SK-N-SH treated with all-trans-retinoic acid at 6 μM for 48 hours (cell line): ENCODE measurements around the gene CLK4.

Source experiments
- ATAC-seq: fragments of 200-7000 bp; cut with Tn5 transposase; 3 replicates; pipeline ENCODE4 v1.9.1; 2020; ENCODE audit warnings: mild to moderate bottlenecking, moderate library complexity
- ARNTL ChIP-seq: fragments of 450-650 bp; formaldehyde crosslinking; IDR thresholded peaks from 2 replicates; pipeline ENCODE4 v1.5.0; 2020; ENCODE audit warnings: low read depth, mild to moderate bottlenecking, moderate library complexity, borderline replicate concordance
- BACH2 ChIP-seq: fragments of 250-450 bp; sonication (Bioruptor Pico); IDR thresholded peaks from 2 replicates; pipeline ENCODE4 v1.9.0; 2021; ENCODE audit warnings: mild to moderate bottlenecking, borderline replicate concordance
- CSDC2 ChIP-seq: fragments of 250-450 bp; sonication (Bioruptor Pico); IDR thresholded peaks from 2 replicates; pipeline ENCODE4 v1.5.0; 2020; ENCODE audit warnings: mild to moderate bottlenecking, moderate library complexity
- ESRRG ChIP-seq: fragments of 250-450 bp; sonication (Bioruptor Pico); IDR thresholded peaks from 2 replicates; pipeline ENCODE4 v1.6.1; 2021; ENCODE audit warnings: mild to moderate bottlenecking
- GLIS3 ChIP-seq: fragments of 250-450 bp; sonication (Bioruptor Pico); IDR thresholded peaks from 2 replicates; pipeline ENCODE4 v1.5.0; 2020; ENCODE audit warnings: mild to moderate bottlenecking, moderate library complexity
- ISL1 ChIP-seq: fragments of 250-450 bp; sonication (Bioruptor Pico); IDR thresholded peaks from 2 replicates; pipeline ENCODE4 v2.1.2; 2022; ENCODE audit warnings: mild to moderate bottlenecking, moderate library complexity
- OSR1 ChIP-seq: fragments of 250-450 bp; sonication (Bioruptor Pico); IDR thresholded peaks from 2 replicates; pipeline ENCODE4 v1.8.0; 2022; ENCODE audit warnings: moderate library complexity, mild to moderate bottlenecking, inconsistent platforms
- PATZ1 ChIP-seq: fragments of 250-450 bp; sonication (Bioruptor Pico); IDR thresholded peaks from 2 replicates; pipeline ENCODE4 v1.8.0; 2020; ENCODE audit warnings: mild to moderate bottlenecking, moderate library complexity, borderline replicate concordance
- POU6F1 ChIP-seq: fragments of 250-450 bp; sonication (Bioruptor Pico); IDR thresholded peaks from 2 replicates; pipeline ENCODE4 v1.8.0; 2021; ENCODE audit warnings: low read depth, mild to moderate bottlenecking, moderate library complexity, borderline replicate concordance
- PPARA ChIP-seq: fragments of 250-450 bp; sonication (Bioruptor Pico); IDR thresholded peaks from 2 replicates; pipeline ENCODE4 v1.5.0; 2020; ENCODE audit warnings: mild to moderate bottlenecking, borderline replicate concordance
- RARB ChIP-seq: fragments of 250-450 bp; sonication (Bioruptor Pico); IDR thresholded peaks from 2 replicates; pipeline ENCODE4 v1.8.0; 2021; ENCODE audit warnings: mild to moderate bottlenecking, moderate library complexity
- SNAI2 ChIP-seq: fragments of 250-450 bp; sonication (Bioruptor Pico); IDR thresholded peaks from 2 replicates; pipeline ENCODE4 v1.5.0; 2020; ENCODE audit warnings: mild to moderate bottlenecking, moderate library complexity
- TCF4 ChIP-seq: fragments of 250-450 bp; sonication (Bioruptor Pico); IDR thresholded peaks from 2 replicates; pipeline ENCODE4 v1.8.0; 2021; ENCODE audit warnings: mild to moderate bottlenecking, moderate library complexity, borderline replicate concordance
- TOX ChIP-seq: fragments of 250-450 bp; sonication (Bioruptor Pico); IDR thresholded peaks from 2 replicates; pipeline ENCODE4 v1.8.0; 2021; ENCODE audit warnings: mild to moderate bottlenecking, moderate library complexity, borderline replicate concordance
- TSHZ2 ChIP-seq: fragments of 250-450 bp; sonication (Bioruptor Pico); IDR thresholded peaks from 2 replicates; pipeline ENCODE4 v1.5.0; 2020; ENCODE audit warnings: mild to moderate bottlenecking, moderate library complexity
- ZC3H10 ChIP-seq: fragments of 250-450 bp; sonication (Bioruptor Pico); IDR thresholded peaks from 2 replicates; pipeline ENCODE4 v1.5.1; 2021; ENCODE audit warnings: mild to moderate bottlenecking, moderate library complexity
- ZFP3 ChIP-seq: fragments of 250-450 bp; sonication (Bioruptor Pico); IDR thresholded peaks from 2 replicates; pipeline ENCODE4 v1.5.0; 2020; ENCODE audit warnings: mild to moderate bottlenecking, moderate library complexity
- ZFP30 ChIP-seq: fragments of 450-650 bp; formaldehyde crosslinking; IDR thresholded peaks from 2 replicates; pipeline ENCODE4 v1.5.0; 2022; ENCODE audit warnings: mild to moderate bottlenecking, moderate library complexity
- ZNF70 ChIP-seq: fragments of 450-650 bp; formaldehyde crosslinking; IDR thresholded peaks from 2 replicates; pipeline ENCODE4 v1.5.0; 2020; ENCODE audit warnings: mild to moderate bottlenecking, moderate library complexity
- ZNF8 ChIP-seq: fragments of 450-650 bp; formaldehyde crosslinking; IDR thresholded peaks from 2 replicates; pipeline ENCODE4 v1.5.0; 2020; ENCODE audit warnings: mild to moderate bottlenecking, moderate library complexity
- TF ChIP-seq, protein P1 (sequence below): fragments of 250-450 bp; sonication (Bioruptor Pico); IDR thresholded peaks from 2 replicates; pipeline ENCODE4 v1.5.1; 2020; ENCODE audit warnings: low read depth, mild to moderate bottlenecking, moderate library complexity

Gene CLK4

DNA sequence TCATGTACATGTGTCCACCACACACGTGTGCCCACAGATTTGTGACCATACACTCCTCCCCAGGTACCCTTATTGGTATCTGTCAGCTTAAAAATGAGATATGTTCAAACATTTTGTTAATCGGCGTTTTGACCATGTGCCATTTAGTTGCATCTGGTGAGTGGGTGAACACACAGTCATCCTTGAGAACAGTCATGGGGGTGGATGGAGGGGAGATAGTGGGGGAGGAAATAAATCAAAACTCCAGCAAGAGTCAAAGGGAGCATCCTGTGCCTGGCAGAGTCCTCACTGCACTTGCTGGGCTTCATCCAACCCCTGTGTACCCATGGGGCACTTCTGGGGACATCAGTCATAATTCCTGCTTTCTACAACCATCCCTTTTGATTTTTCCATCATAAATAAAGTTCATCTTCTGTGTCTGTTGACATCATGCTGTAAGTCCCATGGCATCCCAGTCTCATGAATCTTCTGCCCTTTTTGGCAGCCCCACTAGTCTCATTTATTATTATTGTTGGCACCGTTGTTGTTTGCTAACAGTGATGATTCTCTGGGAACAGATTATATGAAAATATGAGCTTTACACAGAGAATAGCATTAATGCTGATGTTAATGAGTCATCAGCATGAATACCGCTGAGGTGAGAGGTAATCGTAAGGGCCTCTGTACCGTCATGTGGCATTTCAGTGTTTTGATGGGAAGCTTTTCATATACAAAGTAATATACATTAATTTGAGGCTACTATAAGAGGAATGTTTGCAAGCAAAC lies 24.4 kb upstream of the CLK4 start:
- TF ChIP-seq ISL1 (CRISPR knock-in tag) (no peak), SNAI2 (CRISPR knock-in tag) (no peak), CSDC2 (CRISPR knock-in tag) (no peak), TSHZ2 (CRISPR knock-in tag) (no peak), ZFP3 (CRISPR knock-in tag) (no peak), GLIS3 (CRISPR knock-in tag) (no peak), ZNF8 (CRISPR knock-in tag) (no peak), ARNTL (CRISPR knock-in tag) (no peak), ZC3H10 (CRISPR knock-in tag) (no peak), OSR1 (CRISPR knock-in tag) (no peak), TCF4 (CRISPR knock-in tag) (no peak), ESRRG (CRISPR knock-in tag) (no peak), TOX (CRISPR knock-in tag) (no peak), POU6F1 (CRISPR knock-in tag) (no peak), RARB (CRISPR knock-in tag) (no peak), ZNF70 (no peak), PATZ1 (CRISPR knock-in tag) (no peak)
- TF ChIP-seq, protein P1, sequence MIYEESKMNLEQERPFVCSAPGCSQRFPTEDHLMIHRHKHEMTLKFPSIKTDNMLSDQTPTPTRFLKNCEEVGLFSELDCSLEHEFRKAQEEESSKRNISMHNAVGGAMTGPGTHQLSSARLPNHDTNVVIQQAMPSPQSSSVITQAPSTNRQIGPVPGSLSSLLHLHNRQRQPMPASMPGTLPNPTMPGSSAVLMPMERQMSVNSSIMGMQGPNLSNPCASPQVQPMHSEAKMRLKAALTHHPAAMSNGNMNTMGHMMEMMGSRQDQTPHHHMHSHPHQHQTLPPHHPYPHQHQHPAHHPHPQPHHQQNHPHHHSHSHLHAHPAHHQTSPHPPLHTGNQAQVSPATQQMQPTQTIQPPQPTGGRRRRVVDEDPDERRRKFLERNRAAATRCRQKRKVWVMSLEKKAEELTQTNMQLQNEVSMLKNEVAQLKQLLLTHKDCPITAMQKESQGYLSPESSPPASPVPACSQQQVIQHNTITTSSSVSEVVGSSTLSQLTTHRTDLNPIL (CRISPR knock-in tag) = no peak
- TF ChIP-seq, all 23 proteins: peak for 0
- ATAC-seq = no peak

DNA sequence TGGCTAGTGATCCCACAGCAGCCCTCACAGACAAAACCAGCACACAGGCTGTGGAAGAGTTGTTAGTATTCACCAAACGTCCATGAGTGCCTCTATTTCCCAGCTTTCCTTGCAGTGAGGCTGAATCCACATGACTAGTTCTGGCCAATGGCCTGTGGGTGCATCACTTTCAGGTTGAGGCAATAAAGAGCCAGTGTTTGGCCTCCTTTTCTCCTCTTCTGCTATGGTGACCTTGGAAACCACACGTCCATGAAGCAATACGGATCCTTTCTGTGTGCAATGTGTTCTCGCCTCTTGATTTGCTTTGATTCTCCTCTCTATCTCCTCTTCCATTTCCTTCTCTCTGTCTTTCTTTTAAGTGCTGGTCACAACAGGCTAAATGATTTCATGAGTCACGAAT lies 23.4 kb upstream of the CLK4 start:
- TF ChIP-seq OSR1 (CRISPR knock-in tag) (no peak), PATZ1 (CRISPR knock-in tag) (no peak), SNAI2 (CRISPR knock-in tag) (no peak), ISL1 (CRISPR knock-in tag) (no peak), PPARA (CRISPR knock-in tag) (no peak), CSDC2 (CRISPR knock-in tag) (no peak), BACH2 (CRISPR knock-in tag) (no peak), RARB (CRISPR knock-in tag) (no peak), POU6F1 (CRISPR knock-in tag) (no peak), ZFP30 (CRISPR knock-in tag) (no peak)

More for the DNA sequence above, 23.4 kb upstream of the CLK4 start:
- no peak for ATAC-seq
